ELF-1 (cell line): ENCODE data around the gene MICU1.
A peak's percentile ranks its signal among the peaks of the same experiment; 100 is the strongest.
"Not testable (repeated sequence)": the region's sequence is repeated elsewhere in the genome, so short reads cannot be mapped to it uniquely, and the experiment has no call there.

Experiments
- DNase-seq: peaks from one replicate; pipeline ENCODE4 v3.0.0-alpha.2; 2016; ENCODE audit warnings: low read depth, low spot score

Gene MICU1

DNA sequence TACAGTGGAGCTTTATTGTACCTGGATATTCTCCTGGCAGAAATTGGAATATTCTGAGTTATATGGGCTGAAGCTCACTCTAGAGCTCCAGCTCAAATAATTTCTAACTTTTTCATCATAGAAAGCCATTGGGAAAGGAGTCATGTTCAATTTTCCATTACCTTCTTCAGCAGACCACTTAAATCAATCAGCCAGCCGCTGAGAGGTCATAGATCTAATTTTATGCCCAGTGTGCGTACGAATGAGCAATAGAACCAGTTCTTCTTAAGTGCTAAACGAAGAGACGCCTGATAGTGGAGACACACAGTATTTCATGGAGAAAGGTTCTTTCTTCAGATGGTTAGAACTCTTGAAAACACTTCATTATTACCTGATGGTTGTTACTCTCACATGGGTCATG lies 236.2 kb downstream of the MICU1 start:
- DNase-seq: no peak

DNA sequence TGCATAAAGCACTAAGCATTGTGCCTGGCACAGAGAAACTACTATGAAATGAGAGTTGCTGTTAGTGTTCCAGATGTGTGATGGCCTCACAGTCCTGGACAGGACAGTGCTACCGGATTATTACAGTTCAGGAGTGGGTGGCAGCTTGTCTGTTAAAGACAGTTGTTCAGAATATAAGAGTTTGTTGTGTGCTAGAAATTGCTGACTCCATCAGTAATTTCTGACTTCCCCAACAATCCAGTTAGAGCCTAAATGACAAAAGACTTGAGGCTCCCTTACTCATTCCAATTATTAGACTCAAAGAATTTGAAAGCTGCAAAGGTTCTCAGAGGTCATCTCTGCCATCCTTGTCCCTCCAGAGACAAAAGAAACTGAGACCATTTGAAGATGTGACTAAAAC lies 236.9 kb downstream of the MICU1 start:
- DNase-seq: no peak

DNA sequence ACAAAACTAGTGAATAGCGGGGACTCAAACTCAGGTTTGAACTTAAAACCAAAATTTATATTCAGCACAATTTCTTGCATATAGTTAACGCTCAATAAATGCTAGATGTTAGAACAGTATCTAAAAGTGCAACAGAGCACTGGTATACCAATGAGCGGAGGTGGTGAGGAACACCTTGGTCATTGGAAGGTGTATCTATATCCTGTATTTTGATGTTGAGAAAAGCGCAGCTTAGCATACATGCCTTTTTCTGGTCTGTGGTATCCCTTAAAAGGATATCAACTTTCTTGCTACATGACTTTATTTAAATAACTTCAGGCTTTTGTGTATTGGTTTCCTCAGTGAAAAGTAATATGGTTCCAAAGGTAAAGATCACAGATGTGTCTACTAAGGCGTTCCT lies 237.8 kb downstream of the MICU1 start:
- DNase-seq: no peak

DNA sequence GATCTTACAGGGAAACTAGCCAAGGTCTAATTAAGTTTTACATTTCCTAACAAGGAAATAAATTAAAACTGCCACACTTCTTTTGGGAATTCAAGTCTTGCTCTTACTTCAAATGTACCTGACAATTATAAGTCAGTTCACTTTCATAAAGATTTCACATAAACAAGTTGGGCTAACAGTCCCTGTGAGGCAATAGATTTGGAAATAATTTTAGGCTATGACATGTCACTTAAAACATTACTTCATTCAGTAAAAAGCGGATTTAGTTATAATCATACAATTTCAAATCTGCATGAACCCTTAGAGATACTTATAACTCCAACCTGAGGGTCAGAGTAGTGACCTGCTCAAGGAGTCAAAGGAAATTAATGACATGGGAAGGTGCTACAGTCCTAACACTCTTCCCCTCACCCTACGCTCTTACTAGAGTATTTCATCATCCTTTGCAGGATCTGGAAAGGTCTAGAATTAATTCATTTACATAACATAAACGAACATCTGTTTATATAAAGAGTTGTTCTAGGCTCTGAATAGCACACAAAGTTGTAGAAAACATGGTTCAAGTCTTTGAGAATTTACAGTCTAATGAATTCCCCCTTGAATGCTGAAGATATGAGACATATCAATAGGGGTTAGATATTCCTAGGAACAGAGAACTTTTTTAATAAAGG lies 238.8 kb downstream of the MICU1 start:
- no peak for DNase-seq

DNA sequence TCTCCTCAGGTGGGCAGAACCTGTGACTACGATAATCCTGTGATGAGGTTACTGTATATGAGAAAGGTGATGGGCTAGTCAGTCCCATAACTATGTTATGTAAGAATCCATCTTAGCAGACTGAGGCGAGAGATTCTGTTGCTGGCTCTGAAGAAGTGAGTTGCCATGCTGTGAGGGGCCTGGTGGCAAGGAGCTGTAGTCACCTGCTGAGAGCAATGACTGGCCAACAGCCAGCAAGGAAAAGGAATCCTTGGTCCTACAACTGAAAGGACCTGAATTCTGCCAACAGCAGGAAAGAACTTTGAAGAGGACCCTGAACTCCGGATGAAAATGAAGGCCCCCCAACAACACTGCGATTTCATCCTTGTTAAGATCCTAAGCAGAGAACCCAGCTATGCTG lies 240.2 kb downstream of the MICU1 start:
- no peak for DNase-seq

DNA sequence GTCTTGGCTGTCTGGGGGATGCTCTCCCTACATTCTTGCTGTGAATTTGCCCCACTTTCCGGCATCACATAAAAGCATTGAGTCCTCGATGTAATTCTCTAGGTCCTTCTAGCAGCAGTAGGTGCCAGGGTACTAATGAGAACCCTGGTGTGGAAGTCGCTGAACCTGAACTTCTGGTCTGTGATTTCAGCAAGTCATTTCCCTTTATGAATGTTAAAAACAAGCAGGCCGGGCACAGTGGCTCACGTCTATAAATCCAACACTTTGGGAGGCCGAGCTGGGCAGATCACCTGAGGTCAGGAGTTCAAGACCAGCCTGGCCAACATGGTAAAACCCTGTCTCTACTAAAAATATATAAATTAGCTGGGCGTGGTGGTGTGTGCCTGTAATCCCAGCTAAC lies 240.9 kb downstream of the MICU1 start:
- DNase-seq: not testable (repeated sequence)

DNA sequence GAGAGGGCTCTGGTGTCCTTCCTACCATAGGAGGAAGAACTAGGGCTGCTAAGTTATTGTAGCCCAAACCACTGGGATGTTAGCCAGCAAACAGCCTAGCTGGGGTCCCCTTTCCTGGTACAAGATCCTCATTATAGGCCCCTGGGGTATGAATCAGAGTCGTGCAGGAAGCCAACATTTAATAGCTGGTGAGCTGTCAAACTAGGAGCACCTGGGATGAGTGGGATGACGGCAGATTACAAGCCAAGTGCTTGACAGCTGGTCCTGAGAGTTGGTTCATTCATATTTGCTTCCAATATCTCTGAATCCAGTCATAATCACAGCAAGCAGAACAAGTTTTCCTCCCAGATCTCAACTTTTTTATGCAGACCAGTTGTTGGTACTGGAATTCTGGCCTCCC lies 246.1 kb downstream of the MICU1 start:
- no peak for DNase-seq

DNA sequence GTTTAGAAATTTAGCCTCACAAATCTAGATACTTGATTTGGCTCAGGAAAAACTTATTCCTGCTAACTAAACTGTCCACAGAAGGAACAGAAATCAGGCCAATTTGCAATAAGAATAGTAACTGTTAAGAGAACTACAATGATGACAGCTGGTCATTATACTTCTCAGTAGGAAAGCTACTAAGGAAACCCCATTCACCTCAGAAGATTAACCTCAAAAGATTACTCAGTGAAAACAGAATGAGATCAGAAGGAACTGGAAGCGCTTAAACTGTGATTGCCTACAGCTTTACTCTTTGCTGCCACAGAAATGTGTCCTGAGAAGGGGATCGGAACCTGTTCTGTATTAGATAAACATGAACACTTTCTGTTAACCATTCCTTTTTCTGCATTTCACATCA lies 246.8 kb downstream of the MICU1 start:
- no peak for DNase-seq

DNA sequence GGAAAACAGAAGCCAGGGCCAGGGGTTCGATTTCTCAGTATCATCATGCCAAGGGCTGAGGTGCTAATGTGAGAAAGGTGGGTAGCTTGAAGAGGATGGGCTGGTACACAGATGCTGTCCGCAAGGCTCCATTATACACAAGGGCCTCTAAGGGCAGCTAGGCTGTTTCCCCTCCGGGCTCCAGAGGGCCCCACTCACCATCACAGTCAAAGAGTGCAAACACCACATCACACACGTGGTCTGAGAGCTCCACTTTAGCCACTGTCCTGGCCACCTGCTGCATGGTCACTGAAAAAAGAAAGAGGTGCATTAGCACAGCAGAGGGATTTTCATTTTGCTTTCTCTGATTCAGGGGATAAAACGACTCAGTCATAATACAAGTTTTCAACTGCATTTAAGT lies 250.3 kb downstream of the MICU1 start:
- DNase-seq: peak; percentile 44

DNA sequence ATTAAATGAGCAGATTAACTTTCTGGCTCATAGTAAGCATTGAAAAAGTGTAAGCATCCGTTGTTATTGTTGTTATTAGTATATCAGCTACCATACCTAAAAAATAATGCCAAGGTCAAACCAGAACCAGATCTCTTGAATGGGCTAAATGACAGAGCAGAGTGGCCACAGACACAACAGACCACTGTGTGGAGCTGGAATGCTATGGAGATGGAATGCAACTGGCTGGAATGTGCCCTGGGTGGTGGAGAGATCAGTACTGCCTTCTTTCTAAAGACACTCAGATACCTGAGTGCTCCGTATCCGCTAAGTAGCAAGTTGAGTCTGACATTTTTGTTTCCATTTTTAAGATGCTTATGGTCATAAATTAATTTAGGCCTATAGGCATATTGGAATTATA lies 250.7 kb downstream of the MICU1 start:
- peak; percentile 62 for DNase-seq

DNA sequence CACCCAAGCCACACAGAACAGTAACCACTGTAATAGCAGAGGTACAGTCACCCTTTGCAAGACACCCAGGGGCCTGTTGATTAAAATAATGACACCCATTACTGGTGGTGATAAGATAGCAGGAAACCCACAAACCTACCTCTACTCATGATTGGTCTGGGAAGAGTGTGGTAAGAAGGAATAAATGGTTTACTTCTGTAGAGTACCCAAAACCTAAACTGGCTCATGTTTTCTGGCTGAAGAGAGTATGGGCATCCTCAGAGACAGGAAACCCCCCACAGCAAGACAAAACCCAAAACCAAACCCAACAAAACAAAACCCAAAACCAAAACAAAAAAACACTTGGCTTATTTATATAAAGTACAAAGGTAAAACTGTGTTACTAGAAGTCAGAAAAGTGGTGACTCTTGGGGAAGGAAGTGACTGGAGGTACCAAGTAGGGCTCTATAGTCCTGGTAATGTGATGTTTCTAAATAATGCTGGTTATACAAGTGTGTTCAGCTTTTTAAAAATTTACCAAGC lies 255.6 kb downstream of the MICU1 start:
- DNase-seq: no peak

DNA sequence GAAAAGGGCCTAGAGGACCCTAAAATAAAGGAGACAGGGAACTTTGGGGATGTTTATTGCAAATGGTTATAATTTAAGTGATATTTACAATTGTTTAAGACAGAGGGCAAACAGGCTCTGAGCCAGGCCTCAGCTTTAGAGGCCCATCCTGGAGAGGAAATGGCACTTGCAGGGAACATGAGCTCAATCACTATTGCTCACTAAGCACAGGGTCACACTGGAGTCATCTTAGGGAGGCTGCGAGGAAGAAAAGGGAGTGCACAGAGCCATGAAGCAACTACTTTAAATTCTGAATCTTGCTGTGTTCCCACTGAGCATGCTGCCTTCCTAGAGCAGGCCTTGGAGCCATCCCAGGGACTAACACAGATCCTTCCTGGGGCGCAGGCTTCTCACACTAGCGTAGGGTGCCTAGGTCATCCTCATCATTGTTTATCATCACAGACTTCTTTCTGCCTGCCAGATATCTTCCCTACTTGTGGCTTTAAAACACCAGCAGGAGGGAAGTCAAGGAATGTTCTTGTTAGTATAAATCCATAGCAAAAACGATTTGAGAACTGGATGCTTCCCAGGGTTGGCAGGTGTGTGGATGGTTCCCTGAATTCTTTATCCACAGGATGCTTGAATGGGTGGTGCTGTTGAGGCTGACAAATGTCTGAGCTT lies 258.4 kb downstream of the MICU1 start:
- no peak for DNase-seq

DNA sequence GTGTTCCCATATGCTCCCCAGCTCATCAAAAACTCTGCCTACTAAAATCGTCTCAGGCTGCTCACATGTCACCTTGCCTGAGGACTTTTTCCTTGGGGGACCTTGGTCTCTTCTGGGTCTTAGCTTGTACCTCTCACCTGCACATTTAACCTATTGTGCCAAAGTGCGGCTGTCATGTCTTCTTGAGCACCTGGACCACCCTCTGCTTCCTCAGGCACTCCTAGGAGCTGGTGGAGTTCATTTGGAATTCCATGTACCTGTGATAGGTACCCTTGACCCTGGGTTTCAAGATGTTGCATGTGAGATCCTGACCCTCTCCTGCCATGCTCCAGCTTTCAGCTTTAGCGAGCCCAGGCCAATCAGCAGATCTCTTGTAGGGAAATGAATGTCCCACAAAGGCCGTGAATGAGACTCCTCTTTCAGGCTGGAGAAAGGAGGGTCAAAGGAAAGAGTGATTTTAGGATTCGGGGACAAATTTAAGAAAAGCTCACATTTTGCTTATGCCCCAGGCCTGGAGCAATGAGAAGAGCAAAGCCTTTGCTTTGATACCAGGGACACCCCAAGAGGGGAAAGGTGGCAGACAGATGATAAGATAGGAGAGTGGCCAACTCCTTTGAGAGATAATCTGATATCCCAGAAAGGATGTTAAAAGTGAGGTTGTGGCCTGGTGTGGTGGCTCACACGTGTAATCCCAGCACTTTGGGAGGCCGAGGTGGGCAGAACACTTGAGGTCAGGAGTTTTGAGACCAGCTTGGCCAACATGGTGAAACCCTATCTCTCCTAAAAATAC lies 260.6 kb downstream of the MICU1 start:
- no peak for DNase-seq

DNA sequence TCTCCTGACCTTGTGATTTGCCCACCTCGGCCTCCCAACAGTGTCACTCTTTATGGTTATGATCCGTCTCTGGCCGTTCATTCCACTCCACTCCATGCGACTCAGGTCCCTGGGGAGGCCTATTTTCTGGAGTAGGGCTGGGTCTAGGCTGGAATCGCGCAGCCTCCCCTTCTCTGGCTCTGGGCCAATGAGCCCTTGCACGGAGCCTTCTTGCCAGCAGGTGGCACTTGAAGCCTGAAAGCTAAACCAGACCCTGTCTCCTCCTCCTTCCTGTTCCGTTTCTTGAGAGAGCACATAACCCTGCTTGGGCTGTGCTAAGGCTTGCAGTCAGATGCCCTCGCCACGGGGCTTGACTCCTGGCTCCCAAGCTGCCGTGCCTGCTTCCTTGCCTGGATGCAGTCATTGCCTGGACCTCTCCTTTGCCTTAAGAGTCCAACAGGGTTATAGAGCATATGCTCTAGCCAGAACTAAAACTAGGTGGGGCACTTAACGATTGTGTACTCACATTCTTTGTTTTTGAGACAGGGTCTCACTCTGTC lies 261.6 kb downstream of the MICU1 start:
- peak; percentile 95 for DNase-seq

DNA sequence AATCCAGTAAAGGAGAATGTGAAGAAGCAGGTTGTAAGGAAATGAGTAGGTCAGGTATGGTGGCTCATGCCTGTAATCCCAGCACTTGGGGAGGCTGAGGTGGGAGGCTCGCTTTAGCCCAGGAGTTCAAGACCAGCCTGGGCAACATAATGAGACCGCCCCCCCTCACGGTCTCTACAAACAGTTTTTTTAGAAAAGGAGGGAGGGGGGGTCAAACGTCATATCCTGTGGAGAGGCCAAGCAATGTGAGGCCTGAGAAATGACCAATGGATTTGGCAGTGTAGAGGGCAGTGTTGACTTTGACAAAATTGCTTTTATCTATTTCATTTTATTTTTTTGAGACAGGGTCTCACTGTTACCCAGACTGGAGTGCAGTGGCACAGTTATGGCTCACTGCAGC lies 268.9 kb downstream of the MICU1 start:
- no peak for DNase-seq

DNA sequence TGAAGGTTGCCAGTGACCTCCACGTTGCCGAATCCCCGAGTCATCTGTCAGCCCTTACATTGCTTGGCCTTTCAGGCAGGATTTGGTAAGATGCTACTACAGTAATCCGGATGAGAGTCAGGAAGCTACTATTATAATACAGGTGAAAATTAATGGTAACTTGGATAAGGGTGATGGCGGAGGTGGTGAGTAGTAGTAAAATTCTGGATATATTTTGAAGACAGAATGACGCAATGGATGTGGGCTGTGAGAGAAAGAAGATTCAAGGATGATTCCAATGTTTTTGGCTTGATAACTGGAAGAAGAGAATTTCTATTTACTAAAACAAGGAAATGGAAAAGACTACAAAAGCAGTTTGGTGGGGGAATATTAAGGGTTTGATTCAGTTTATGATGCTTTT lies 269.8 kb downstream of the MICU1 start:
- DNase-seq: no peak

DNA sequence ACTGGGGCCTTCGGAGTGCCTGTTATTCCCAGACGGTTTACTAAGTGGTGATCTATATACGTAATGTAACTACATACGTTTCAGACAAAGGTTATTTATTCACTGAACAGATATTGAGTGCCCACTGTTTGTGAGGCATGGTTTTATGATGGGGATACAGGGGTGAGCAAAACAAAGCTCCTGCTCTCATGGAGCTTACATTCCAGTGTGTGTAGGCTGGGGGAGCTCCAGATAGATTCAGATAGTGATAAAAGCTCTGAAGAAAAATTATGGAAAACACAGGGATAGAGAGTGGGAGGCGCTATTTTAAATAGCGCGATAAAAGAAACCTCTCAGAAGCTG lies 270.7 kb downstream of the MICU1 start:
- DNase-seq: no peak

DNA sequence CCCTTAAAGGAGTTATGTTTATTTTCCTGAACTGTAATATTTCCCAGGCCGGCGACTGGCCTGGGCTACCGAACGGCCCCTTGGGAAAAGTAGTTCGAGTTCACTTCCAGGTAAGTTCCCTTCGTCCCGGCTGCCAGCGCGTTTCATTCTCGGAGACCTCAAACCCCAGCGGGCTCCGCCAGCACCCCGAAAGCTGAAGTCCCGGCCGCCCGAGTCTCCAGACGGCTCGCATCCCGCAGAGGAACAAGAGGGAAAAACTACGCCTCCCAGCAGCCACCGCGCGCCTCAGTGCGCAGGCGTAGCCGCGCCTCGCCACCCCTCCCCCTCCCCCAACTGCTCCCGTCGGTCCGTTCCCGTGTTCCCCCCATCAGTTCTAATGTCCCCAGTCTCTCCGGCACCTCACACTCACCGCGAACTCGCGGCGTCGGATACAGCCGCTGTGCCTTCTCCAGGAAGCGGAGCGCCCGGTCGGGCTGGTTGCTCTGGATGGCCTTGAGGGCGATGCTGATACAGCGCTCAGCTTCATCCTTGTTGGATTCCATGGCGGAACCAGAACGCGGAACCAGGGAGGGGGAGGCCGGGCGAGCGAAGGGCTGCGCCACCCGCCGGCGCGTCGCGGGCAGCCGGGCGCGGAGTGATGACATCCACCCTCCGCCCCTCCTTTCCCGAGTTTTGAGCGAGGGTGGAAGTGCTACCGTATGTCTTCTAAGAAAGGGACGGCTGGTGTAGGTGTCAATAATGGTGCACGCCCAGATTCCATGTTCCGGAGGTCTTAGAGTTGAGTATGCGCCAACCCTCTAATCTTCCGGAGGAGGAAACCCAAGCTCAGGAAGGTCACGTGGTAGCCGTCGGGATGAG lies 271.3 kb downstream of the MICU1 start, which contains the start of gene DNAJB12:
TSS of gene DNAJB12 (minus strand) at position 564 of the 858 bp plus-strand sequence. CDS start at position 542, 22 bp downstream.
- DNase-seq: peak; percentile 99

DNA sequence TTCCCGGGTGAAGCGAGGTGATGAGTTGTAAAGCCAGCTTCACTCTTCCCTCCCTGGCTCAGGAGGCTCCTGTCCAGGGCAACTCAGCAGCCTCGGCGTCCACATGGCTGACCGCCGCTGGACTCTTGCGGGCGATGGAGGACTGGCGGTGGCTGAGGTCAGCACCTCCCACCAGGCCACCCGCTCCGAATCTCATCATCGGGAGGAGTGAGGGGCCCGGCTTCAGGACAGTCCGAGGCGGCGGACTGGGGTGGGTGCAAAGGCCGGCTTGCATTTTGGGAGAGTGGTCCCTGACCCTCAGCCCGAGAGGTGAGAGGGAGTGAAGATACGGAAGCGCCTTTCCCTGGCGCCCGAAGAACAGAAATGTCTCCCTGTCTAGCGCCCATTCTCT lies 271.9 kb downstream of the MICU1 start:
- peak; percentile 53 for DNase-seq

DNA sequence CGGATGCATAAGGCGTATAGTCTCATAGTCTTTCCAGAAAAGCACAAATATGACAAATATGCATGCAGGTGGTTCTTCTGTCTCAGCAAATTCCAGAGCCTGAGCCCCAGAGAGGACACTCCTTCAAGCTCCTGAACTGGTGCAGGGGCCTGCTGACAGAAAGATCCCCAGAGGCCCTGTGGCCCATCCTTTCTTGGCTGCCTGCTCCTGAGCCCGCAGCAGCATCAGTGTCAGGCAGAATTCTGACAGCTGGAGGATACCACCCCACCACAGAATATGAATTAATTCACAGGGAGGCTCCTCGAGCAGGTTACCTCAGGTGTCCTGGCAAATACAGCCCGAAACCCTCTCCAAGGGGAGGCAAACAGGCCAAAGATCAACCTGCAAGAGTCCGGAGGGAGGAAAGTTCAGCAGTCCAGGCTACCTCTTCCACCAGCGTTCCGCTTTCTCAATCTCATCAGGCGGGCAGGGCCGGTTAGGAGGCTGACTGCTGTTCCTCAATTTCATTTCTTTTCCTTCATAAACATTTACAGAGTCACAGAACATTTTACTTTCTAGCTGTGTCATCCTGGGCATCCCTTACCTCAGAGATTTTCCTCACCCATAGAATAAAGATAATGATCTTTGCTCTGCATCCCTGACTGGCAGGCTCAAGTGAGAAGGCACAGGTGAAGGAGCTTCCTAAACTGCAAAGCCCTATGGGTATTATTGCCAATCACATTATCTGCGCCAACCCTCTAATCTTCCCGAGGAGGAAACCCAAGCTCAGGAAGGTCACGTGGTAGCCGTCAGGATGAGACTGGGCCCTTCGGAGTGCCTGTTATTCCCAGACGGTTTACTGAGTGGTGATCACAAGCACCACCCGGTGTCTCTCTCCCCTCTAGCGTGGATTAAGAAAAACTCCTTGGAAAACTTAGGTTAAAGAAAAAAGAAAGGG lies 272.6 kb downstream of the MICU1 start:
- peak; percentile 54 for DNase-seq
